HepG2 (cell line): ENCODE measurements around the gene ILKAP. TPM values are rescaled to one million over a fixed set of nuclear protein-coding genes. Genes with fewer than 3 reads are reported as not detected.

ENCODE experiments used
- ATAC-seq: fragments of 200-7000 bp; cut with Tn5 transposase; 3 replicates; pipeline ENCODE4 v1.9.1; 2020; ENCODE audit warnings: mild to moderate bottlenecking, moderate library complexity
- BruUV-seq: library from RNA; stranded (reverse); fragments of 400-500 nt; replicated peaks from 2 replicates; lab custom pipeline; 2021; lab: Mats Ljungman, UMichigan
- CTCF ChIA-PET: fragments of 300-600 bp; formaldehyde crosslinking; extraction: SDS; loops from one replicate; lab custom pipeline; 2021; ENCODE audit warnings: low total read pairs, inconsistent platforms, low intra/inter-chr PET ratio; lab: Yijun Ruan, JAX
- POLR2A ChIA-PET: fragments of 350-600 bp; sonication (Branson Sonifier 250); formaldehyde crosslinking; loops from one replicate; lab custom pipeline; 2020; ENCODE audit warnings: antibody characterized with exemption, inconsistent platforms; lab: Yijun Ruan, JAX
- DNase-seq: peaks from one replicate; pipeline ENCODE4 v3.0.0-alpha.2; 2015; ENCODE audit warnings: low spot score
- FAIRE-seq: peaks from 3 replicates; lab custom pipeline; 2011; peaks lifted over from hg19 to GRCh38; lab: Jason Lieb, UNC
- H2AFZ ChIP-seq: one replicate; pipeline ENCODE4 v1.6.1; 2011; ENCODE audit warnings: low read length, inconsistent platforms
- H3K27ac ChIP-seq: fragments of 300-600 bp; 3 replicates; pipeline ENCODE4 v1.8.0; 2011; ENCODE audit warnings: mixed run types, mild to moderate bottlenecking, mixed read lengths, low read length, inconsistent platforms; ENCODE audit not compliant: insufficient read depth; ENCODE audit errors: extremely low read length
- H3K27me3 ChIP-seq, 2 experiments: fragments of 200-600 bp in 1 of 2; 2 replicates in 1 of 2; 3 replicates in 1 of 2; pipeline versions ENCODE4 v1.6.0 to v1.8.0; 2011; ENCODE audit warnings: low read length in 2 of 2, mild to moderate bottlenecking in 2 of 2, moderate library complexity in 2 of 2, inconsistent platforms in 1 of 2; ENCODE audit not compliant: insufficient read depth in 2 of 2, control insufficient read depth in 1 of 2
- H3K36me3 ChIP-seq, 2 experiments: fragments of 200-600 bp in 1 of 2; replicated peaks in 1 of 2; 2 replicates in 1 of 2; 3 replicates in 1 of 2; pipeline versions ENCODE4 v1.5.1 to v1.8.0; 2011; ENCODE audit warnings: low read length in 2 of 2, inconsistent platforms in 1 of 2; ENCODE audit not compliant: insufficient read depth in 2 of 2, control insufficient read depth in 1 of 2
- H3K4me1 ChIP-seq: 2 replicates; pipeline ENCODE4 v1.5.1; 2012; ENCODE audit warnings: low read length, inconsistent platforms; ENCODE audit not compliant: insufficient read depth
- H3K4me2 ChIP-seq: 2 replicates; pipeline ENCODE4 v1.6.0; 2011; ENCODE audit warnings: low read depth, low read length, inconsistent platforms
- H3K4me3 ChIP-seq, 3 experiments: fragments of 200-600 bp in 1 of 3; sonication (generic), shearing (Covaris generic) in 1 of 3; replicated peaks in 1 of 3; 2 replicates each; pipeline ENCODE4 v1.5.1; 2011 to 2016; ENCODE audit warnings: low read length in 3 of 3, inconsistent platforms in 2 of 3, low read depth in 2 of 3, mild to moderate bottlenecking in 2 of 3, control low read depth in 1 of 3, mixed read lengths in 1 of 3; ENCODE audit not compliant: insufficient read depth in 1 of 3
- H3K79me2 ChIP-seq: one replicate; pipeline ENCODE4 v1.6.1; 2011; ENCODE audit warnings: low read length, inconsistent platforms; ENCODE audit not compliant: insufficient read depth
- H3K9ac ChIP-seq: 2 replicates; pipeline ENCODE4 v1.6.0; 2011; ENCODE audit warnings: mild to moderate bottlenecking, low read depth, low read length, inconsistent platforms; ENCODE audit not compliant: insufficient read depth
- H3K9me3 ChIP-seq: 2 replicates; pipeline ENCODE4 v1.5.1; 2012; ENCODE audit warnings: mild to moderate bottlenecking, low read length
- H4K20me1 ChIP-seq: 2 replicates; pipeline ENCODE4 v1.6.0; 2011; ENCODE audit warnings: inconsistent platforms, mild to moderate bottlenecking, low read length, moderate library complexity; ENCODE audit not compliant: insufficient read depth
- HNRNPL ChIP-seq: fragments of 200-400 bp; formaldehyde crosslinking; IDR thresholded peaks from 2 replicates; pipeline ENCODE4 v1.6.1; 2017; ENCODE audit warnings: mild to moderate bottlenecking, low read depth, low read length
- WGBS: methylation state at CpG from one replicate; pipeline ENCODE4 v1.1.6; 2017; ENCODE audit warnings: low lambda C conversion rate; 5-methylcytosine and 5-hydroxymethylcytosine counted together
- in situ Hi-C: cut with HindIII; loops from 2 replicates; pipeline ENCODE4 v1.10.0; 2017; ENCODE audit warnings: low pct_unique_long_range_greater_than_20kb; ENCODE audit not compliant: extremely low pct_ligation_motif_present
- intact Hi-C: fragments of 100-400 bp; cut with micrococcal nuclease; formaldehyde crosslinking; loops from one replicate; pipeline ENCODE4 v1.10.0; 2022; ENCODE audit not compliant: unreplicated experiment
- polyA plus RNA-seq, 8 experiments: library from polyadenylated mRNA; depleted of rRNA in 3 of 8; stranded (reverse) in 7 of 8; unstranded in 1 of 8; fragments of >200 nt; fragmentation: Illumina TruSeq in 4 of 8; extraction: Trizol in 4 of 8; gene quantifications; 2 replicates each; pipeline versions ENCODE4 v1.2.1 to v1.2.3, GENCODE V29; 2011 to 2016; ENCODE audit warnings: low read depth in 4 of 8, missing spikeins in 1 of 8, mixed read lengths in 1 of 8; ENCODE audit not compliant: insufficient read depth in 1 of 8
- total RNA-seq, 5 experiments: library from RNA; depleted of rRNA; stranded (reverse); fragments of >200 nt; fragmentation: Illumina TruSeq; extraction: Trizol; gene quantifications; 2 replicates each; pipeline ENCODE4 v1.2.3, GENCODE V29; 2016; ENCODE audit warnings: low read depth in 1 of 5
- TF ChIP-seq, protein P1 (sequence below): sonication (generic); formaldehyde crosslinking; IDR thresholded peaks from 2 replicates; pipeline ENCODE4 v1.5.0; 2020; ENCODE audit warnings: mild to moderate bottlenecking, missing genetic modification reagents, borderline replicate concordance

ILKAP gene
- total and polyA plus RNA-seq, 2 of the 13 experiments (the other 11 are each of a cell fraction or from before 2014, with no cell fraction given), result 29.6 to 33.1 TPM

DNA sequence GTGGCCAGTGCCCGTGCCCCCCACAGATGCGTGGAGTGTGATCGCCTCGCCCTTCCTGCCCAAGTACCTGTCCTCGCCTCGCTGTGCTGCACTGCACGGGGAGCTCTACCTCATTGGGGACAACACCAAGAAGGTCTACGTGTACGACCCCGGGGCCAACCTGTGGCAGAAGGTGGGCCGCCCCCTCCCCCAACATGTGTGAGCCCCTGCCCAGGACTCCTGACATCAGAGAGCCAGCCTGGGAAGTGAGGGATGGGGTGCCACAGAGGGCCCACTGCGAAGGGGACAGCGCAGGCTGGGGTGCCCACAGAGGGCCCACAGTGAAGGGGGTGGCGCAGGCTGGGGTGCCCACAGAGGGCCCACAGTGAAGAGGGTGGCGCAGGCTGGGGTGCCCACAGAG is 54.5 kb downstream of the ILKAP start:
- DNase-seq (no peak), ATAC-seq (no peak), FAIRE-seq (no peak)
- Histone ChIP-seq H3K9ac (no peak overlapping the region), H3K4me2 (no peak overlapping the region)
- in situ Hi-C loops, result no loop called here
- TF ChIP-seq, protein P1, sequence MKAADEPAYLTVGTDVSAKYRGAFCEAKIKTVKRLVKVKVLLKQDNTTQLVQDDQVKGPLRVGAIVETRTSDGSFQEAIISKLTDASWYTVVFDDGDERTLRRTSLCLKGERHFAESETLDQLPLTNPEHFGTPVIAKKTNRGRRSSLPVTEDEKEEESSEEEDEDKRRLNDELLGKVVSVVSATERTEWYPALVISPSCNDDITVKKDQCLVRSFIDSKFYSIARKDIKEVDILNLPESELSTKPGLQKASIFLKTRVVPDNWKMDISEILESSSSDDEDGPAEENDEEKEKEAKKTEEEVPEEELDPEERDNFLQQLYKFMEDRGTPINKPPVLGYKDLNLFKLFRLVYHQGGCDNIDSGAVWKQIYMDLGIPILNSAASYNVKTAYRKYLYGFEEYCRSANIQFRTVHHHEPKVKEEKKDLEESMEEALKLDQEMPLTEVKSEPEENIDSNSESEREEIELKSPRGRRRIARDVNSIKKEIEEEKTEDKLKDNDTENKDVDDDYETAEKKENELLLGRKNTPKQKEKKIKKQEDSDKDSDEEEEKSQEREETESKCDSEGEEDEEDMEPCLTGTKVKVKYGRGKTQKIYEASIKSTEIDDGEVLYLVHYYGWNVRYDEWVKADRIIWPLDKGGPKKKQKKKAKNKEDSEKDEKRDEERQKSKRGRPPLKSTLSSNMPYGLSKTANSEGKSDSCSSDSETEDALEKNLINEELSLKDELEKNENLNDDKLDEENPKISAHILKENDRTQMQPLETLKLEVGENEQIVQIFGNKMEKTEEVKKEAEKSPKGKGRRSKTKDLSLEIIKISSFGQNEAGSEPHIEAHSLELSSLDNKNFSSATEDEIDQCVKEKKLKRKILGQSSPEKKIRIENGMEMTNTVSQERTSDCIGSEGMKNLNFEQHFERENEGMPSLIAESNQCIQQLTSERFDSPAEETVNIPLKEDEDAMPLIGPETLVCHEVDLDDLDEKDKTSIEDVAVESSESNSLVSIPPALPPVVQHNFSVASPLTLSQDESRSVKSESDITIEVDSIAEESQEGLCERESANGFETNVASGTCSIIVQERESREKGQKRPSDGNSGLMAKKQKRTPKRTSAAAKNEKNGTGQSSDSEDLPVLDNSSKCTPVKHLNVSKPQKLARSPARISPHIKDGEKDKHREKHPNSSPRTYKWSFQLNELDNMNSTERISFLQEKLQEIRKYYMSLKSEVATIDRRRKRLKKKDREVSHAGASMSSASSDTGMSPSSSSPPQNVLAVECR (CRISPR knock-in tag), result no peak
- 0 out of 2 replicates have a peak, but pooled peaks have one; percentile 25 for TF ChIP-seq HNRNPL
- TF ChIP-seq, all 625 proteins: peak for 1
- intact Hi-C loops, result no loop called here
- 55% methylated on average over 15 of the region's 15 CpGs for WGBS
- POLR2A ChIA-PET, result no interaction called here
- CTCF ChIA-PET, result no interaction called here
- H2AFZ ChIP-seq, result no peak overlapping the region
- BruUV-seq, result no TSS peak
- H4K20me1 ChIP-seq, result no peaks in the 10 kb centered on the region
- H3K27ac ChIP-seq, result no peak overlapping the region
- no peak overlapping the region for H3K4me3 ChIP-seq
- H3K36me3 ChIP-seq, result no peaks in the 10 kb centered on the region
- H3K79me2 ChIP-seq, result no peaks in the 10 kb centered on the region
- H3K9me3 ChIP-seq, result no peaks in the 10 kb centered on the region
- 0 out of 2 replicates have a peak, but pooled peaks cover 21% of the 10 kb centered on the region for H3K4me1 ChIP-seq
- peaks cover 27 to 58% of the 10 kb centered on the region in 2 experiments for H3K27me3 ChIP-seq
